Uterus (tissue), 4 donors: ENCODE data around the gene MCUB. TPM values are rescaled to one million over a fixed set of nuclear protein-coding genes. Genes with fewer than 3 reads are reported as not detected.
"Not testable (repeated sequence)": the region's sequence is repeated elsewhere in the genome, so short reads cannot be mapped to it uniquely, and the experiment has no call there.

Experiments used
- DNase-seq, 2 donors: peaks; one replicate each; pipeline ENCODE4 v3.0.0-alpha.2; 2019 to 2020
- H3K27ac ChIP-seq, 2 donors: fragments of 200-600 bp; sonication (generic); 1 replicate in 1 of 2; 2 replicates in 1 of 2; pipeline ENCODE4 v1.5.1; 2016 to 2018
- H3K27me3 ChIP-seq, 2 donors: fragments of 200-600 bp; sonication (generic); one replicate each; pipeline ENCODE4 v1.5.1; 2018 to 2019; ENCODE audit warnings: control low read depth in 1 of 2
- H3K36me3 ChIP-seq, 2 donors: fragments of 200-600 bp; sonication (generic); one replicate each; pipeline ENCODE4 v1.5.1; 2019; ENCODE audit warnings: control low read depth in 1 of 2
- H3K4me1 ChIP-seq, 2 donors: fragments of 200-600 bp; sonication (generic); one replicate each; pipeline ENCODE4 v1.5.1; 2018 to 2019; ENCODE audit warnings: control low read depth in 1 of 2
- H3K4me3 ChIP-seq, 2 donors: fragments of 200-600 bp; sonication (generic); 1 replicate in 1 of 2; 2 replicates in 1 of 2; pipeline ENCODE4 v1.5.1; 2018 to 2019; ENCODE audit warnings: mild to moderate bottlenecking in 1 of 2
- H3K9me3 ChIP-seq, 2 donors: fragments of 200-600 bp; sonication (generic); one replicate each; pipeline ENCODE4 v1.5.1; 2019; ENCODE audit warnings: control low read depth in 1 of 2
- POLR2A ChIP-seq, 2 donors: fragments of 450-650 bp; IDR thresholded peaks; one replicate each; pipeline ENCODE4 v1.6.1; 2016; ENCODE audit warnings: antibody characterized with exemption in 2 of 2, mild to moderate bottlenecking in 1 of 2, moderate library complexity in 1 of 2
- intact Hi-C: fragments of 100-400 bp; cut with DNase I; formaldehyde crosslinking; loops from one replicate; pipeline ENCODE4 v1.15.1; 2023; ENCODE audit warnings: low total_unique reads
- total RNA-seq, 4 donors: library from RNA; depleted of rRNA in 3 of 4; stranded (reverse); fragments of >200 nt in 3 of 4; gene quantifications; one replicate each; pipeline versions ENCODE4 v1.1.0 to v1.2.4, GENCODE V29; 2014 to 2023
- TF ChIP-seq, protein P1 (sequence below), 4 experiments: fragments of 200-600 bp in 2 of 4; fragments of 450-650 bp in 2 of 4; sonication (generic) in 2 of 4; IDR thresholded peaks; one replicate each; pipeline ENCODE4 v1.5.1; 2016 to 2019; ENCODE audit warnings: antibody characterized with exemption in 4 of 4, mild to moderate bottlenecking in 2 of 4, moderate library complexity in 1 of 4
- donor health status: DM: yes; HTN: yes; CAD: no.

The MCUB gene
- total RNA-seq, 4 donors from 2014 or later = 3.3 to 34.8 (median 21.4) TPM

DNA sequence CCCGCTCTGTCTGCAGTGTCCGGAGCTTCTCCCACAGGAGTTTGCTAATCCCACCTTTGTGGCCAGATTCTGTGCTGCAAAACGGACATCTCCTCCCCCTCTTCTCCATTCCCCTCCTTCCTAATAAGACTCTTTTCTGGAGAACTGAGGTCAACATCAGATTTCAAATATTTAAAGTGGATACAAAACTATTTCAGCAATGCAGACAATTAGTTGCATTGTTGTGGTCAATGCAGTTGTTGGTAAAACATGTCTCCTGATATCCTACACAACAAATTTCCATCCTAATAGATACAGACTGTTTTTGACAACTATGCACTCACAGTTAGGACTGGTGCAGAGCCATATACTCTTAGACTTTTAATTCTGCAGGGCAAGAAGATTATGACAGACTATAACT is 5.1 kb upstream of the MCUB start:
- intact Hi-C loops = no loop called here
- H3K27ac ChIP-seq = no peak overlapping the region
- no peaks in the 10 kb centered on the region for H3K27me3 ChIP-seq
- no peak for DNase-seq
- no peaks in the 10 kb centered on the region for H3K36me3 ChIP-seq
- TF ChIP-seq, protein P1, sequence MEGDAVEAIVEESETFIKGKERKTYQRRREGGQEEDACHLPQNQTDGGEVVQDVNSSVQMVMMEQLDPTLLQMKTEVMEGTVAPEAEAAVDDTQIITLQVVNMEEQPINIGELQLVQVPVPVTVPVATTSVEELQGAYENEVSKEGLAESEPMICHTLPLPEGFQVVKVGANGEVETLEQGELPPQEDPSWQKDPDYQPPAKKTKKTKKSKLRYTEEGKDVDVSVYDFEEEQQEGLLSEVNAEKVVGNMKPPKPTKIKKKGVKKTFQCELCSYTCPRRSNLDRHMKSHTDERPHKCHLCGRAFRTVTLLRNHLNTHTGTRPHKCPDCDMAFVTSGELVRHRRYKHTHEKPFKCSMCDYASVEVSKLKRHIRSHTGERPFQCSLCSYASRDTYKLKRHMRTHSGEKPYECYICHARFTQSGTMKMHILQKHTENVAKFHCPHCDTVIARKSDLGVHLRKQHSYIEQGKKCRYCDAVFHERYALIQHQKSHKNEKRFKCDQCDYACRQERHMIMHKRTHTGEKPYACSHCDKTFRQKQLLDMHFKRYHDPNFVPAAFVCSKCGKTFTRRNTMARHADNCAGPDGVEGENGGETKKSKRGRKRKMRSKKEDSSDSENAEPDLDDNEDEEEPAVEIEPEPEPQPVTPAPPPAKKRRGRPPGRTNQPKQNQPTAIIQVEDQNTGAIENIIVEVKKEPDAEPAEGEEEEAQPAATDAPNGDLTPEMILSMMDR (IDR thresholded peaks at IDR 0.05) = no peak
- no peak for TF ChIP-seq POLR2A (IDR thresholded peaks at IDR 0.05)
- H3K9me3 ChIP-seq = no peaks in the 10 kb centered on the region
- no peaks in the 10 kb centered on the region for H3K4me1 ChIP-seq
- H3K4me3 ChIP-seq = no peak overlapping the region

- Histone ChIP-seq H3K9me3 (no peaks in the 10 kb centered on the region), H3K4me1 (no peaks in the 10 kb centered on the region), H3K36me3 (no peaks in the 10 kb centered on the region), H3K27ac (no peak overlapping the region), H3K27me3 (no peaks in the 10 kb centered on the region), H3K4me3 (no peak overlapping the region)
- TF ChIP-seq, protein P1 (IDR thresholded peaks at IDR 0.05) = no peak
- no peak for TF ChIP-seq POLR2A (IDR thresholded peaks at IDR 0.05)
- intact Hi-C loops = no loop called here
- DNase-seq = no peak
Measured at GRCh38 chr4:109557433-109557832, 2.6 kb upstream of the MCUB start.

GRCh38 chr4:109558095-109558494 is 2.0 kb upstream of the MCUB start:
- H3K4me3 ChIP-seq, H3K27me3 ChIP-seq, intact Hi-C loops, DNase-seq, H3K9me3 ChIP-seq, H3K27ac ChIP-seq, H3K36me3 ChIP-seq, H3K4me1 ChIP-seq: not testable (repeated sequence)

DNA sequence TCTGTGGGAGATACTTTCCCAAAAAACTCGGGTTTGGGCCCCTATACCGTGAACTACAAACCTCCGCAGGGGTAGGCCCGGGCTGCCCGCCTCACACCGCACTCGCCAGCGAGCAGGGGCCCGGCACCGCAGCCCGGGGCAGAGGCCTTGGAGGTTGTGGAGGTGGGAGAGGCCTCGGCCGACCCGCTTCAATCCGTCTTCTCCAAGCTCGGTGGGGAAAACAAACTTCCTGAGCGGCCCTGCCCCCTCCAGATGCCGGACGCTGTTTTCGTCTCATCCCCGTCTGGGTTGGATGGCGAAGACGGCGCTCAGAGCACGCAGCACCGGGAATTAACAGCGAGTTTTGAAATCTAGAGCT is 442 bp upstream of the MCUB start:
- Histone ChIP-seq H3K4me3 (peak overlapping the region; percentile 57 to 66), H3K27ac (peak overlapping the region; percentile 93 to 95), H3K36me3 (no peaks in the 10 kb centered on the region), H3K9me3 (no peaks in the 10 kb centered on the region), H3K4me1 (peaks cover 0 to 3% of the 10 kb centered on the region in 2 donors), H3K27me3 (no peaks in the 10 kb centered on the region)
- TF ChIP-seq POLR2A (IDR thresholded peaks at IDR 0.05) = no peak
- TF ChIP-seq, protein P1 (IDR thresholded peaks at IDR 0.05) = no peak
- intact Hi-C loops = no loop called here
- peak; percentile 29 to 38 for DNase-seq

DNA sequence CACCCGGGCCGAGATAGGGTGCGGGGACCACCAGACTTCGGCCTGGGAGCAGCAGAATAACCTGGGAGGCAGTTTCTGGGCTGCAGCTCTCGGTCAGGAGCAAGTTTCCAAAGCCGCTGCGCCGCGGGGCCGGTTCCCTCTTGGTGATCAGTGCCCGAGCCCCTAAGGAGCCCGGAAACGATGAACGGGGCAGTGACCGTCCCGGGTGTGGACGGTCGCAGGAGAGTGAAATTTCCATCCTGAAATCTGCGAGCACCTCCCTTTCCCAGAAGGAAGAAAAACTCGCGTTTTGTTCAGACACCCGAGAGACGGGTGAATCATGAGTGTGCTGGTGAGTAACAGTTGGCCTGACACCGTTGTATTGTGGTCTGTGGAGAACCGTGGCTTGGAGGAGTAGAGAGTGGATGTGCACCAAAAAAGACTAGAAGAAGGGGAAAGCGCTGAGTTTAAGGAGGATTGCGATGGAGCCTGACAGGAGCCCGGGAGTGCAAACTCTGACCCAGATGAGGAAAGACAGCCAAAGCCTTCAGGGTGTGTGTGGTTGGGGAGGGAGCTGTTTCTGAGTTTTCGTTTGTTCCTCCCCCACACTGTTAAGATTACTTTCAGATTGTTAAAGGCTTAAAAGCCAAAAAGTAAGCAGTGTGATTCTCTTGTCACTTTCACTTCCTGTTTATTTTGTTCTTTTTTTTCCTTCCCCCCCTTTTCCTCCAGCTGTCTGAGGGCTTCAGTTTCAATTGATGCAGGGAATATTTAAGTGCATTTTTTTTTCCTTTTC is 828 bp downstream of the MCUB start:
- Histone ChIP-seq H3K4me1 (peaks cover 0 to 3% of the 10 kb centered on the region in 2 donors), H3K27ac (peak overlapping the region; percentile 93 to 95), H3K9me3 (no peaks in the 10 kb centered on the region), H3K27me3 (no peaks in the 10 kb centered on the region), H3K4me3 (peak overlapping the region; percentile 57 to 66), H3K36me3 (no peaks in the 10 kb centered on the region)
- intact Hi-C loops = no loop called here
- DNase-seq = peak; percentile 41 to 64
- TF ChIP-seq, protein P1 (IDR thresholded peaks at IDR 0.05) = no peak
- TF ChIP-seq POLR2A (IDR thresholded peaks at IDR 0.05) = no peak
